ENCODE data around the gene PALLD. TPM values are rescaled to one million over a fixed set of nuclear protein-coding genes. Genes with fewer than 3 reads are reported as not detected.

PALLD gene
- total RNA-seq, 1 experiment from 2014 or later: 23.7 TPM

- DNase-seq (ENCODE audit: low spot score) (no peak), ATAC-seq (peak; percentile 40)
- Mint-ChIP-seq H3K27me3 (ENCODE audit: low read depth) (no peaks in the 10 kb centered on the region; the same call in 1 of the 2 replicates), H3K9me3 (no peaks in the 10 kb centered on the region), H3K4me3 (peak overlapping the region; percentile 22), H3K4me1 (peaks cover 67% of the 10 kb centered on the region), H3K36me3 (no peaks in the 10 kb centered on the region), H3K27ac (peak overlapping the region; percentile 46)
- ChIA-PET CTCF (interaction anchor here (1.0 to 3.1 kb wide), 7 partner anchors 15 to 264 kb away, joined by 3 to 14 read pairs (median 7); no protein-coding TSS in a partner anchor), POLR2A (interaction anchor here (2.2 kb wide), 1 partner anchor 17 kb away, joined by 9 read pairs; no protein-coding TSS in a partner anchor)
- TF ChIP-seq ZNF232 (CRISPR knock-in tag; IDR thresholded peaks at IDR 0.05): no peak
- TF ChIP-seq E2F5 (CRISPR knock-in tag; IDR thresholded peaks at IDR 0.05): no peak
- no peak for TF ChIP-seq CREB1 (CRISPR knock-in tag; IDR thresholded peaks at IDR 0.05)
- TF ChIP-seq MAX (CRISPR knock-in tag; IDR thresholded peaks at IDR 0.05): no peak
- no peak for TF ChIP-seq FOXP1 (CRISPR knock-in tag; IDR thresholded peaks at IDR 0.05; ENCODE audit: borderline replicate concordance)
- no peak for TF ChIP-seq MLX (CRISPR knock-in tag; IDR thresholded peaks at IDR 0.05)
- TF ChIP-seq ERG (CRISPR knock-in tag; IDR thresholded peaks at IDR 0.05): no peak
- TF ChIP-seq AR (CRISPR knock-in tag; IDR thresholded peaks at IDR 0.05): no peak
These were observed 352.3 kb downstream of the PALLD start for GRCh38 chr4:168849030-168849675.

GRCh38 chr4:168849997-168850396 lies 353.1 kb downstream of the PALLD start:
- Mint-ChIP-seq H3K36me3 (no peaks in the 10 kb centered on the region), H3K9me3 (no peaks in the 10 kb centered on the region), H3K4me1 (peaks cover 59% of the 10 kb centered on the region), H3K4me3 (peak overlapping the region; percentile 32; the same call in 1 of the 2 replicates), H3K27ac (peak overlapping the region; percentile 94), H3K27me3 (ENCODE audit: low read depth) (no peaks in the 10 kb centered on the region; the same call in 1 of the 2 replicates)
- ChIA-PET CTCF (interaction anchor here (1.0 to 3.1 kb wide), 6 partner anchors 10 to 264 kb away, joined by 3 to 14 read pairs (median 4); no protein-coding TSS in a partner anchor), POLR2A (interaction anchor here (2.2 kb wide), 1 partner anchor 18 kb away, joined by 9 read pairs; no protein-coding TSS in a partner anchor)
- ATAC-seq (no peak), DNase-seq (ENCODE audit: low spot score) (no peak)
- TF ChIP-seq AR (CRISPR knock-in tag; IDR thresholded peaks at IDR 0.05) (no peak), CTCF (IDR thresholded peaks at IDR 0.05) (no peak), OVOL2 (CRISPR knock-in tag; IDR thresholded peaks at IDR 0.05; ENCODE audit: borderline replicate concordance) (no peak), PRRX2 (CRISPR knock-in tag; IDR thresholded peaks at IDR 0.05) (no peak), RORB (CRISPR knock-in tag; IDR thresholded peaks at IDR 0.05) (no peak), CDX4 (CRISPR knock-in tag; IDR thresholded peaks at IDR 0.05; ENCODE audit: borderline replicate concordance) (no peak), PRDM15 (CRISPR knock-in tag; IDR thresholded peaks at IDR 0.05) (no peak), NR2C2 (CRISPR knock-in tag; IDR thresholded peaks at IDR 0.05) (no peak), CREM (CRISPR knock-in tag; IDR thresholded peaks at IDR 0.05) (no peak), FOXP1 (CRISPR knock-in tag; IDR thresholded peaks at IDR 0.05; ENCODE audit: borderline replicate concordance) (no peak)

Data from WTC11 (cell line).